Kidney (tissue), 22 donors: ENCODE measurements around the gene TNS4. TPM values are rescaled to one million over a fixed set of nuclear protein-coding genes. Genes with fewer than 3 reads are reported as not detected.

ENCODE experiments used
- DNase-seq, 5 donors: peaks; one replicate each; pipeline ENCODE4 v3.0.0-alpha.2; 2013 to 2020
- FAIRE-seq: peaks from 2 replicates; lab custom pipeline; 2012; peaks lifted over from hg19 to GRCh38; lab: Jason Lieb, UNC
- H3K27ac ChIP-seq, 2 donors: one replicate each; pipeline ENCODE4 v1.7.0; 2013; ENCODE audit warnings: low read depth in 2 of 2, low read length in 2 of 2, inconsistent platforms in 1 of 2
- H3K27me3 ChIP-seq: one replicate; pipeline ENCODE4 v1.7.1; 2013; ENCODE audit warnings: low read length, inconsistent platforms; ENCODE audit not compliant: control insufficient read depth, insufficient read depth
- H3K36me3 ChIP-seq, 3 donors: one replicate each; pipeline versions ENCODE4 v1.7.0 to v1.7.1; 2013; ENCODE audit warnings: low read length in 3 of 3, control low read depth in 1 of 3, inconsistent platforms in 1 of 3; ENCODE audit not compliant: insufficient read depth in 3 of 3, control insufficient read depth in 2 of 3
- H3K4me1 ChIP-seq, 3 donors: one replicate each; pipeline versions ENCODE4 v1.7.0 to v1.7.1; 2013; ENCODE audit warnings: low read length in 3 of 3, inconsistent platforms in 1 of 3, low read depth in 1 of 3; ENCODE audit not compliant: control insufficient read depth in 2 of 3, insufficient read depth in 2 of 3
- H3K4me3 ChIP-seq, 3 donors: one replicate each; pipeline versions ENCODE4 v1.7.0 to v1.8.1; 2013; ENCODE audit warnings: low read length in 3 of 3, control low read depth in 1 of 3, inconsistent platforms in 1 of 3
- H3K9ac ChIP-seq, 3 donors: one replicate each; pipeline versions ENCODE4 v1.7.0 to v1.7.1; 2013; ENCODE audit warnings: low read length in 3 of 3, control low read depth in 1 of 3, inconsistent platforms in 1 of 3
- H3K9me3 ChIP-seq, 3 donors: one replicate each; pipeline versions ENCODE4 v1.7.0 to v1.7.1; 2013; ENCODE audit warnings: low read length in 3 of 3, control low read depth in 1 of 3, inconsistent platforms in 1 of 3; ENCODE audit not compliant: control insufficient read depth in 2 of 3, insufficient read depth in 1 of 3
- intact Hi-C: fragments of 100-400 bp; cut with DNase I; formaldehyde crosslinking; loops from one replicate; pipeline ENCODE4 v1.11.1; 2022
- long read RNA-seq, 10 donors: library from polyadenylated mRNA in 1 of 10; unstranded in 1 of 10; transcript quantifications; one replicate each; pipeline ENCODE4 v2.0.0 and lab custom pipeline, GENCODE V29; 2021 to 2026
- polyA plus RNA-seq: library from polyadenylated mRNA; stranded (reverse); fragments of 350-450 nt; fragmentation: Illumina TruSeq; extraction: RNeasy Lipid Tissue Mini Kit (QIAGEN cat#74804); gene quantifications from one replicate; pipeline ENCODE4 v1.2.3, GENCODE V29; 2014; ENCODE audit warnings: low read depth, low replicate concordance; ENCODE audit not compliant: insufficient read depth
- total RNA-seq: library from RNA; stranded (reverse); fragmentation: NEBNext Ultra II Directional; extraction: Animal tissue kit (Norgen Biotek cat#: 25700); gene quantifications from one replicate; pipeline ENCODE4 v1.2.1, GENCODE V29; 2021
- TF ChIP-seq, protein P1 (sequence below): IDR thresholded peaks from 3 replicates; pipeline ENCODE4 v1.5.1; 2012; ENCODE audit warnings: mild to moderate bottlenecking, moderate library complexity, borderline replicate concordance; ENCODE audit not compliant: insufficient read depth; ENCODE audit errors: extremely low read depth
- donor health status: control.
- donor health status: control.
- donor health status: control.
- donor health status: control.
- donor health status: control.
- donor health status: DM: yes; HTN: yes; CAD: no.
- donor health status: Normal renal cell carcinoma (clear cell type).

The TNS4 gene, protein sequence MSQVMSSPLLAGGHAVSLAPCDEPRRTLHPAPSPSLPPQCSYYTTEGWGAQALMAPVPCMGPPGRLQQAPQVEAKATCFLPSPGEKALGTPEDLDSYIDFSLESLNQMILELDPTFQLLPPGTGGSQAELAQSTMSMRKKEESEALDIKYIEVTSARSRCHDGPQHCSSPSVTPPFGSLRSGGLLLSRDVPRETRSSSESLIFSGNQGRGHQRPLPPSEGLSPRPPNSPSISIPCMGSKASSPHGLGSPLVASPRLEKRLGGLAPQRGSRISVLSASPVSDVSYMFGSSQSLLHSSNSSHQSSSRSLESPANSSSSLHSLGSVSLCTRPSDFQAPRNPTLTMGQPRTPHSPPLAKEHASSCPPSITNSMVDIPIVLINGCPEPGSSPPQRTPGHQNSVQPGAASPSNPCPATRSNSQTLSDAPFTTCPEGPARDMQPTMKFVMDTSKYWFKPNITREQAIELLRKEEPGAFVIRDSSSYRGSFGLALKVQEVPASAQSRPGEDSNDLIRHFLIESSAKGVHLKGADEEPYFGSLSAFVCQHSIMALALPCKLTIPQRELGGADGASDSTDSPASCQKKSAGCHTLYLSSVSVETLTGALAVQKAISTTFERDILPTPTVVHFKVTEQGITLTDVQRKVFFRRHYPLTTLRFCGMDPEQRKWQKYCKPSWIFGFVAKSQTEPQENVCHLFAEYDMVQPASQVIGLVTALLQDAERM
- total RNA-seq, result 0.31 TPM
- 2.2 TPM for polyA plus RNA-seq
- long read RNA-seq, donor 1, result 0 reads
- long read RNA-seq, donor 2, result 0 reads
- long read RNA-seq, donor 3, result 0 reads
- long read RNA-seq, donor 4, result 0 reads
- long read RNA-seq, donor 5, result 0 reads
- long read RNA-seq, donor 6, result 0 reads
- long read RNA-seq, donor 7, partial matches to known transcripts, result 1 of 1 reads
- long read RNA-seq, donor 7, other reads (novel, unspliced or antisense), result 0 of 1 reads
- long read RNA-seq, donor 8, result 0 reads
- long read RNA-seq, donor 9, result 0 reads
- long read RNA-seq, donor 10, result 0 reads

DNA sequence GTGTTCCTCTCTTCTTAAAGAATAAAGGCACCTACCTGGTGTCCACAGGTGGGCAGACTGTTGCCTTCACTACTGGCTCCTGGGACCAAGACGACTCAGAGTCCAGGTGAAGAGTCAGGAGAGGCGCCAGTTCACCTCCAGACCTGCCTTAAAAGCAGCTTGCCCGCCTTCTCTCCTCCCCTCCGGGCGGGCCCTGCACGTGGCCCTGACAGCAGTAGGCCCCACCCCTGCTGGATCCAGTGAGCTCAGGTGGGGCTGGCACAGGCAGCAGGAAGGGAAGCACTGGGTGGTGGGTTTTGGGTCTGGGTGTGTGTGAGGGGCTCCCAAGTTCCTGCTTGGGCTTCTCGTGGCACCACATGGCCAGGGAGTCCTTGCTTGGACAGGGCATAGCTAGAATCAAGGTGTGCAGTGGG, at the start of gene TNS4:
Gene TNS4, minus strand, starts transcription at position 125 of the 413 bp plus-strand sequence. CDS start 5,198 bp downstream, outside the sequence.
- TF ChIP-seq, protein P1, sequence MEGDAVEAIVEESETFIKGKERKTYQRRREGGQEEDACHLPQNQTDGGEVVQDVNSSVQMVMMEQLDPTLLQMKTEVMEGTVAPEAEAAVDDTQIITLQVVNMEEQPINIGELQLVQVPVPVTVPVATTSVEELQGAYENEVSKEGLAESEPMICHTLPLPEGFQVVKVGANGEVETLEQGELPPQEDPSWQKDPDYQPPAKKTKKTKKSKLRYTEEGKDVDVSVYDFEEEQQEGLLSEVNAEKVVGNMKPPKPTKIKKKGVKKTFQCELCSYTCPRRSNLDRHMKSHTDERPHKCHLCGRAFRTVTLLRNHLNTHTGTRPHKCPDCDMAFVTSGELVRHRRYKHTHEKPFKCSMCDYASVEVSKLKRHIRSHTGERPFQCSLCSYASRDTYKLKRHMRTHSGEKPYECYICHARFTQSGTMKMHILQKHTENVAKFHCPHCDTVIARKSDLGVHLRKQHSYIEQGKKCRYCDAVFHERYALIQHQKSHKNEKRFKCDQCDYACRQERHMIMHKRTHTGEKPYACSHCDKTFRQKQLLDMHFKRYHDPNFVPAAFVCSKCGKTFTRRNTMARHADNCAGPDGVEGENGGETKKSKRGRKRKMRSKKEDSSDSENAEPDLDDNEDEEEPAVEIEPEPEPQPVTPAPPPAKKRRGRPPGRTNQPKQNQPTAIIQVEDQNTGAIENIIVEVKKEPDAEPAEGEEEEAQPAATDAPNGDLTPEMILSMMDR, result no peak
- DNase-seq, result no peak
- no peaks in the 10 kb centered on the region for H3K27me3 ChIP-seq
- intact Hi-C loops, result no loop called here
- H3K27ac ChIP-seq, result peak within 1 kb of the TSS in 1 of 2 donors; percentile 53
- H3K9me3 ChIP-seq, result no peaks in the 10 kb centered on the region
- FAIRE-seq, result no peak
- no peaks in the 10 kb centered on the region for H3K36me3 ChIP-seq
- peaks cover 0 to 9% (median 7%) of the 10 kb centered on the region in 3 donors for H3K4me1 ChIP-seq
- H3K9ac ChIP-seq, result peak within 1 kb of the TSS in 1 of 3 donors; percentile 54
- peak within 1 kb of the TSS in 1 of 3 donors; percentile 47 for H3K4me3 ChIP-seq

DNA sequence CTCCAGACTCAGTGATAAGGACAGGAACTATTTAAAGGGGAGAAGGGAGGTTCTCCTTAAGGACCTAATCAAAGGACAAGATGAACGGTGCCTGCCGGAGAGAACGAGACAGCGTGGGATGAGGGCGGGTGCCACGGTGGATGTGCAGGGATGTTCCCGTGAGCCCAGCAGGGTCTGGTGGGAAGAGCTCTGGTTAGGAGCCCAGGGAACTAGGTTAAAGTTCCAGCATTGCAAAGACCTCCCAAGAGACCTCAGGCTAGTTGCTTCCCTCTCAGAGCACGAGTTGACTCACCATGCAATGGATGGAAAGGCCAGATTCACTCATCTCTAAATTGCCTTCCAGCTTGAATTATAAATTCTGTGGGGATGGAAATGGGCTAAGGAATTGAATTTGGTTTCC, 49.2 kb upstream of the TNS4 start:
- Histone ChIP-seq H3K4me1 (peaks cover 0 to 31% (median 19%) of the 10 kb centered on the region in 3 donors), H3K9me3 (no peaks in the 10 kb centered on the region), H3K36me3 (no peaks in the 10 kb centered on the region), H3K9ac (no peak overlapping the region), H3K27me3 (no peaks in the 10 kb centered on the region), H3K4me3 (no peak overlapping the region), H3K27ac (peak overlapping the region; percentile 48 to 78)
- TF ChIP-seq, protein P1, result no peak
- intact Hi-C loops, result no loop called here
- no peak for FAIRE-seq
- peak in 3 of 5 donors; percentile 0 to 17 (median 2) for DNase-seq

DNA sequence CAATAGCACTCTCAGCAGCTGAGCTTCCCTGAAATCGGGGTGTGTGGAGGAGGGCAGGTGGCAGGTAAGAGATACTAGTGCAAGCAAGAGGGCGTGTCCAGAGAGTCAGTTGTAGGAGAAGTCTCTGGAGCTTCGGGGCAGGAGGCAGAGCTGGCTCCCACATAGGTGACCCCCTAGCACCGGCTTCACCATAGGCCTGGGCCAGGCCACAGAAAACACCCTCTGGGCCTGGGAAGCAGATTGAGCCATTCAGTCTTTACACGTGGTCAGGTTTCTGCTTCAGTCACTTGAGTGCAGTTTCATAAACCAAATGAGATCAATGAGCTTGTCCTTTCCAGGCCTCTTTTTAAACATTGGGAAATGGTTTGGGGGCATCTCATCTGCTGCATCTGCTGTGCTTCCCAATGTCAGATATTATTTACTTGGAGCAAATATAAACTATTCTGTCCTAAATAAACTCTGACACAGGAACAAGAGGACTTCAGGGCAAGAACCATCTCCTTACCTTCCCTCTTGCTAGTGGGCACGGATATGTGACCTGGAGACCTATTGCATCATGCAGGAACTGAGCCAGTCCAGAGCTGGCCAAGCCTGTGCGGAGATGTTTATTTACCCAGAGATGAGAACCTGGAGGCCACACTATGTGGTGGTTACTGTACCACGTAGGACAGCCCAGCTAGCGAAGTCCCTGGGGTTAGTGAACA, 47.7 kb upstream of the TNS4 start:
- FAIRE-seq, result no peak
- Histone ChIP-seq H3K4me1 (peaks cover 0 to 24% (median 19%) of the 10 kb centered on the region in 3 donors), H3K27me3 (no peaks in the 10 kb centered on the region), H3K36me3 (no peaks in the 10 kb centered on the region), H3K27ac (peak overlapping the region; percentile 69 to 78), H3K9me3 (no peaks in the 10 kb centered on the region), H3K9ac (peak overlapping the region in 1 of 3 donors; percentile 16), H3K4me3 (no peak overlapping the region)
- TF ChIP-seq, protein P1, result no peak
- intact Hi-C loops, result no loop called here
- DNase-seq, result peak in 2 of 5 donors; percentile 43 to 45
